GM18511 (cell line): Measurements from ENCODE around the gene CNOT3.
A peak's percentile ranks its signal among the peaks of the same experiment; 100 is the strongest.

Source experiments
- ATAC-seq: cut with Tn5 transposase; IDR thresholded peaks from one replicate; pipeline ENCODE4 v1.9.1; 2021; ENCODE audit warnings: mild to moderate bottlenecking, moderate library complexity; ENCODE audit not compliant: unreplicated experiment

CNOT3 gene

GRCh38 chr19:54147676-54148075, 10.1 kb downstream of the CNOT3 start:
- ATAC-seq: no peak

GRCh38 chr19:54148158-54148557, 10.6 kb downstream of the CNOT3 start:
- ATAC-seq: no peak

- ATAC-seq: no peak
Observed at GRCh38 chr19:54149021-54149812, 11.7 kb downstream of the CNOT3 start.

GRCh38 chr19:54151362-54152035, 13.9 kb downstream of the CNOT3 start:
- no peak for ATAC-seq

- no peak for ATAC-seq
Observed at GRCh38 chr19:54152267-54152666, 14.7 kb downstream of the CNOT3 start.

- no peak for ATAC-seq
Observed at GRCh38 chr19:54152878-54153524, 15.4 kb downstream of the CNOT3 start.

- no peak for ATAC-seq
Observed at GRCh38 chr19:54153731-54154326, 16.3 kb downstream of the CNOT3 start.

- no peak for ATAC-seq
Observed at GRCh38 chr19:54154603-54155345, 17.2 kb downstream of the CNOT3 start.

GRCh38 chr19:54155694-54156093, 18.1 kb downstream of the CNOT3 start:
- ATAC-seq: no peak

- no peak for ATAC-seq
Observed at GRCh38 chr19:54156490-54156889, 18.9 kb downstream of the CNOT3 start.

- ATAC-seq: no peak
Observed at GRCh38 chr19:54156953-54157352, 19.4 kb downstream of the CNOT3 start.

GRCh38 chr19:54158812-54159351, 21.3 kb downstream of the CNOT3 start:
- no peak for ATAC-seq

- peak; percentile 91 for ATAC-seq
Observed at GRCh38 chr19:54159352-54160181, 22.0 kb downstream of the CNOT3 start, which contains the start of gene LENG1. LENG1 (minus strand) TSS chr19:54159721; CDS start chr19:54159695, 26 bp downstream.

- no peak for ATAC-seq
Observed at GRCh38 chr19:54160182-54160811, 22.7 kb downstream of the CNOT3 start.

- no peak for ATAC-seq
Observed at GRCh38 chr19:54160854-54161253, 23.3 kb downstream of the CNOT3 start.

GRCh38 chr19:54162241-54162805, 24.8 kb downstream of the CNOT3 start:
- ATAC-seq: no peak

GRCh38 chr19:54162884-54163283, 25.3 kb downstream of the CNOT3 start:
- no peak for ATAC-seq

GRCh38 chr19:54164369-54165068, 27.0 kb downstream of the CNOT3 start:
- ATAC-seq: no peak
